Activated naive CD8-positive, alpha-beta T cell treated with anti-CD3 and anti-CD28 coated beads, Interleukin-2, amount 50 U/mL, for 24 hours (primary cell): ENCODE data around the gene RGS8.

Experiments used
- ATAC-seq: fragments of 150-1000 bp; cut with Tn5 transposase; one replicate; pipeline ENCODE4 v1.10.0; 2021
- DNase-seq: peaks from one replicate; pipeline ENCODE4 v3.0.0; 2021
- H3K27ac Mint-ChIP-seq: one replicate; pipeline ENCODE4 v1.8.0; 2021; ENCODE audit warnings: mild to moderate bottlenecking, mixed read lengths
- H3K27me3 Mint-ChIP-seq: one replicate; pipeline ENCODE4 v1.8.0; 2021; ENCODE audit warnings: mixed read lengths
- H3K36me3 Mint-ChIP-seq: one replicate; pipeline ENCODE4 v1.8.0; 2021; ENCODE audit warnings: low read depth, mixed read lengths
- H3K4me1 Mint-ChIP-seq: one replicate; pipeline ENCODE4 v1.8.0; 2021; ENCODE audit warnings: mixed read lengths
- H3K4me3 Mint-ChIP-seq: one replicate; pipeline ENCODE4 v1.8.0; 2021; ENCODE audit warnings: mild to moderate bottlenecking, moderate library complexity, mixed read lengths
- H3K9me3 Mint-ChIP-seq: one replicate; pipeline ENCODE4 v1.8.0; 2021; ENCODE audit warnings: mixed read lengths

RGS8 gene

GRCh38 chr1:182687361-182687760 lies 3.0 kb upstream of the RGS8 start:
- Mint-ChIP-seq H3K36me3 (no peaks in the 10 kb centered on the region), H3K4me1 (peaks cover 7% of the 10 kb centered on the region), H3K9me3 (peaks cover 9% of the 10 kb centered on the region), H3K4me3 (no peak overlapping the region), H3K27me3 (peaks cover 31% of the 10 kb centered on the region), H3K27ac (no peak overlapping the region)
- no peak for DNase-seq
- no peak for ATAC-seq

- peaks cover 9% of the 10 kb centered on the region for H3K9me3 Mint-ChIP-seq
- no peak overlapping the region for H3K27ac Mint-ChIP-seq
- H3K4me1 Mint-ChIP-seq, result peaks cover 7% of the 10 kb centered on the region
- no peak for DNase-seq
- no peak for ATAC-seq
- no peak overlapping the region for H3K4me3 Mint-ChIP-seq
- peaks cover 37% of the 10 kb centered on the region for H3K27me3 Mint-ChIP-seq
- H3K36me3 Mint-ChIP-seq, result no peaks in the 10 kb centered on the region
Observed at GRCh38 chr1:182686446-182686845, 2.1 kb upstream of the RGS8 start.

DNA sequence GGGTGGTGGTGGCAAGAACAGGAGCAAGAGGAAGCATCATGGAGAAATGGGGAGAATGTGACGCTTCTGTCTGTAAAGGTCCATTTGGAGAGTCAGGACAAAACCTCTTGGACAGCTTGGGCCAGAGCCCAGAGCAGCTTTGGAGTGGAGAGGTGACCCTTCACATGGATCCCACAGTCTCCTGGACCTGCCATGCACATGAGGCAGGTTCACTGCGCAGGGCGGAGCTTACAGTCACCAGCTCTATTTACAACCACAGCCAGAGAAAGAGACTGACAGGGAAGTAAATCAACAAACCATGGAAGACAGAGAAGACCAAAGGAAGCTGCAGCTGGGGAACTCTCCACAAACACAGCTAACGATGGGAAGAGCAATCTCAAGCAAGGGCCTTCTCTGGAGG lies 828 bp upstream of the RGS8 start:
- Mint-ChIP-seq H3K4me1 (peaks cover 10% of the 10 kb centered on the region), H3K4me3 (no peak overlapping the region), H3K9me3 (no peaks in the 10 kb centered on the region), H3K36me3 (no peaks in the 10 kb centered on the region), H3K27me3 (peaks cover 37% of the 10 kb centered on the region), H3K27ac (no peak overlapping the region)
- ATAC-seq, result no peak
- no peak for DNase-seq

DNA sequence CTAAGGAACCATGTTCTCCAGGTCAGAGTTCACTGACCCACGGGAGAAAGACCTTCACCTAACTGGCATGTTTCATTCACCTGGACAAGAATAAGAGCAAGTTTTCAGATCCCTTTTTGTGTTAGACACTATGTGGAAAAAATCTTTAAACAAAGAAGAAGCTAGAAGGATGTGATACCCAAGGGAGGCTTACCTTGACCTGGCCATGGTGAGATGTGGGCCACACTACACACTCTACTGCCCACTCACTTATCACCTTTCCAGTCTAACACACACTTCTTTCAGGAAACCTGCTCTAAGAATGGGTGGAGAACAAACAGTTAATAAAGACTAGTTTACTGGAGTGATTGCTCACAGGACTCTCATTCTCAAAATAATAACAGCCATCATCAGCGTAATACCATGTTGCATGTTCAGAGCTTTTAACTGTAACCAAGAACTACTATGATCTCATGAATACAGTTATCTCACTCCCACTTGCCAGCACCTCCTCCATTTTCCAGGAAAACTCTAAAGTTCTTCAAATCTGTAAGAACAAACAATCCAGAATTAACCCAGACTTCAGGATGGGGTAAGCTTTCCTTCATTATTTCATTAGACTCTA lies 1.4 kb downstream of the RGS8 start:
- H3K4me3 Mint-ChIP-seq, result no peak overlapping the region
- H3K27me3 Mint-ChIP-seq, result peaks cover 32% of the 10 kb centered on the region
- H3K36me3 Mint-ChIP-seq, result no peaks in the 10 kb centered on the region
- no peaks in the 10 kb centered on the region for H3K9me3 Mint-ChIP-seq
- H3K27ac Mint-ChIP-seq, result no peak overlapping the region
- H3K4me1 Mint-ChIP-seq, result peaks cover 5% of the 10 kb centered on the region
- ATAC-seq, result no peak
- DNase-seq, result no peak

- DNase-seq (no peak), ATAC-seq (no peak)
- Mint-ChIP-seq H3K4me1 (peaks cover 5% of the 10 kb centered on the region), H3K27me3 (peaks cover 32% of the 10 kb centered on the region), H3K9me3 (no peaks in the 10 kb centered on the region), H3K27ac (no peak overlapping the region), H3K4me3 (no peak overlapping the region), H3K36me3 (no peaks in the 10 kb centered on the region)
Observed at GRCh38 chr1:182682406-182682805, 2.0 kb downstream of the RGS8 start.

- ATAC-seq (no peak), DNase-seq (no peak)
- no peak overlapping the region for H3K4me3 Mint-ChIP-seq
- H3K9me3 Mint-ChIP-seq, result no peaks in the 10 kb centered on the region
- peaks cover 29% of the 10 kb centered on the region for H3K27me3 Mint-ChIP-seq
- peaks cover 5% of the 10 kb centered on the region for H3K4me1 Mint-ChIP-seq
- H3K27ac Mint-ChIP-seq, result no peak overlapping the region
- no peaks in the 10 kb centered on the region for H3K36me3 Mint-ChIP-seq
Observed at GRCh38 chr1:182681568-182681912, 2.8 kb downstream of the RGS8 start.

DNA sequence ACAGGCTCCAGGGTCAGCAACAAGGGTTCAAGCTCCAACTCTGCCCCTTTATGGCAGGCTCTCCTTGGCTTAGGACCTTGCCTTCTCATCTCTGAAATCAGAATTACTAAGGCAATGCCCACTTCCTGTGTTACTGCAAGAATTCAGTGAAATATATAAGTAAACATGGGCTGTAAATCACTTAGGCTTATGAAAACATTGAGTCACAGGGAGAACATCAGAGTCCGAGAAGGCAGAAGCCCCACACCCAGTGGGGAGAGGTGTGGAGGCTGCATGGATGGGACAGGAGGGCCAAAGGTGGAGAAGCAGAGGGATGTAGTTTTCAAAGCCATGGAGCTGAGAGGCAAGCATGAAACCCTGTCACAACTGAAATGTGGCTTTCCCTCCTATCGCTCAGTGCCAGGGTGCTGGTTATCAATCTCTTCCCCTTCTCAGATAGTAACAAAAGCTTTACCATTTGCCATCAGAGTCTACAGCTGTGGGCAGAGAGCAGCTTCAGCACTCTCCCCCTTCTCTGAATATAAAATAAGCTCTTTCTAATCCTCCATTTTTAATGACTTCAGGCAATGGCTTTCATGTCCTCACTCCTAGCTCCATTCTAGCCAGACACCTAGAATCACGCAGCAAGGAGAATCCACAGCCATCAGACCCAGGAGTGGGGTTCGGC lies 3.4 kb downstream of the RGS8 start:
- no peak overlapping the region for H3K27ac Mint-ChIP-seq
- no peak for DNase-seq
- no peaks in the 10 kb centered on the region for H3K36me3 Mint-ChIP-seq
- H3K27me3 Mint-ChIP-seq, result peaks cover 29% of the 10 kb centered on the region
- H3K4me1 Mint-ChIP-seq, result peaks cover 5% of the 10 kb centered on the region
- H3K4me3 Mint-ChIP-seq, result no peak overlapping the region
- ATAC-seq, result no peak
- no peaks in the 10 kb centered on the region for H3K9me3 Mint-ChIP-seq

GRCh38 chr1:182680408-182680807 lies 4.0 kb downstream of the RGS8 start:
- no peak overlapping the region for H3K27ac Mint-ChIP-seq
- DNase-seq (no peak), ATAC-seq (no peak)
- H3K4me3 Mint-ChIP-seq, result no peak overlapping the region
- H3K9me3 Mint-ChIP-seq, result no peaks in the 10 kb centered on the region
- H3K27me3 Mint-ChIP-seq, result peaks cover 31% of the 10 kb centered on the region
- H3K36me3 Mint-ChIP-seq, result no peaks in the 10 kb centered on the region
- H3K4me1 Mint-ChIP-seq, result peaks cover 5% of the 10 kb centered on the region

GRCh38 chr1:182679684-182680083 lies 4.7 kb downstream of the RGS8 start:
- H3K4me3 Mint-ChIP-seq, result no peak overlapping the region
- H3K27me3 Mint-ChIP-seq, result peaks cover 34% of the 10 kb centered on the region
- no peak overlapping the region for H3K27ac Mint-ChIP-seq
- H3K9me3 Mint-ChIP-seq, result no peaks in the 10 kb centered on the region
- ATAC-seq (no peak), DNase-seq (no peak)
- H3K36me3 Mint-ChIP-seq, result no peaks in the 10 kb centered on the region
- H3K4me1 Mint-ChIP-seq, result peaks cover 5% of the 10 kb centered on the region

DNA sequence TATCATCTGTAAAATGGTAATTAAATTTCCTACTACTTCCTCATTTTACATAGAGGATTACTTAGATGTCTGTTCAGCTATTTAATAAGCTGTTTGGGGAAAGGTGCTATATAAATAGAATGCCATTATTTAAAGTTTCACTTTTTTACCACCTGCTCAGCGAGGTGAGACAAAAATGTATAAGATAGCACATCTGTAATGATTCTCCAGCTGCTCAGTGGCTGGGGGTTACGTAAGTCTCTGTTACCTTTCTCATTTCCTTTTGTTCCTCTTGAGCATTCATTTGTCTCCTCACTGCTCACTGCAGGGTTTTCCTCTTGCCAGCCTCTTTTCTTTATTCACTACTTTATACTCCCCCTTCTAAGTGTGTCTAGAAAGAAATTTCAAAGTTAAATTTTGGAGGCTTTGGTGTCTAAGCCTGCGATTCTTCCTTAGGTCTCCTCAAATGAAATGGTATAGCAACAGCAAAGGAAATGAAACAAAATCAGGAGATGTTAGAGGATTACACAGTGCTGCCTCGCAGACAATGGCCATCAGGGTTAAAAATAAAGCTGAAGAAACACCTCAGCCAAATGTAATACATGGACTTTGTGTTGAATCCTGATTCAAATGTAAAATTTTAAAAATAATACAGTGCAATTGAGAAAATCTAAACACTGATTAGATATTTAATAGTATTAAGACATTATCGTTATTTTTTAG lies 6.8 kb downstream of the RGS8 start:
- ATAC-seq (no peak), DNase-seq (no peak)
- H3K27me3 Mint-ChIP-seq, result peaks cover 27% of the 10 kb centered on the region
- no peaks in the 10 kb centered on the region for H3K36me3 Mint-ChIP-seq
- H3K9me3 Mint-ChIP-seq, result no peaks in the 10 kb centered on the region
- H3K4me3 Mint-ChIP-seq, result no peak overlapping the region
- peaks cover 2% of the 10 kb centered on the region for H3K4me1 Mint-ChIP-seq
- H3K27ac Mint-ChIP-seq, result no peak overlapping the region

GRCh38 chr1:182676274-182676673 lies 8.1 kb downstream of the RGS8 start:
- Mint-ChIP-seq H3K9me3 (no peaks in the 10 kb centered on the region), H3K36me3 (no peaks in the 10 kb centered on the region), H3K4me1 (peaks cover 2% of the 10 kb centered on the region), H3K27ac (no peak overlapping the region), H3K27me3 (peaks cover 31% of the 10 kb centered on the region), H3K4me3 (no peak overlapping the region)
- ATAC-seq (no peak), DNase-seq (no peak)

DNA sequence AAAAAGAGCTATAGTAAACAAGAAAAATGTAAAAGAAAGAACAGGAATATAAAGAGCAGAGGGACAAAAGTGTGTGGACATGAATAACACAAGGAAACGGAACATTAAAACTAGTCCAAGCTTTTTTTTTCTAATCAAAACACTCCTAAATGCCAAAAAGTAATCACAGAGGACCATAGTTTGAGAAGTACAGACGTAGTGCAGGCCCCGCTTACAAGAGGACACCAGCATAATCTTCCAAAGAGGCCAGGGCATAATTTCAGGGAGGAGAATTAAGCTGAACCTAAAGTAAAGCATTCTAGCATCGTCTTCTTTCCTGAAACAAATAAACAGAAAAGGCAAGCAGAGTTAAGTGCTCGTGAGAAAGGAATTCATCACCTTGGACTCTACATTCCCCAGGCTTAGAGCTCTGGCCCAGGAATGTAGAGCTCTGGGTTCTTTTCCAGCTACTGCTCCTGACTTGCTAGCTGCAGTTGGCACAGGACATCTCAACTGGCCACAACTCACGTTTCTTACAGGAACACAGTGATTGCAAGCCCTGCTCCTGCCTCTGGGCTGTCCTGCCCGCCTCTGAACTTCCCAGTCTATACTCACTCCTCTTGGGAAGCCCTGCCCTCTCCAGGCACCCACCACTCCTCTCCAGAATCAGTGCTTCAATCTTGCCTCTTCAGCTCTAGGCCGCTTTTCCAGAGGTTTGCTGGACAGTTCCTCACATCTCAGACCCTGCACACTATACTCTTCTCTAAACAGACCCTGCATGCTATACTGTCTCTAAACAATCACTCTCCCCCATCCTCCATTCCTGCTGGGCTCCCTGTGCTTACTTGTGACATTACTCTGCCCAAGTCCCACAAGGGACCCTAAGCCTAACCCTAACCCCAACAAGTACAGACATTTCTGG lies 9.8 kb downstream of the RGS8 start:
- H3K4me1 Mint-ChIP-seq, result no peaks in the 10 kb centered on the region

GRCh38 chr1:182672487-182672836 lies 11.9 kb downstream of the RGS8 start:
- Mint-ChIP-seq H3K27me3 (peaks cover 29% of the 10 kb centered on the region), H3K4me1 (no peaks in the 10 kb centered on the region), H3K4me3 (no peak overlapping the region), H3K27ac (no peak overlapping the region), H3K9me3 (no peaks in the 10 kb centered on the region), H3K36me3 (no peaks in the 10 kb centered on the region)
- peak; percentile 15 for ATAC-seq
- no peak for DNase-seq

More for the DNA sequence above, 9.8 kb downstream of the RGS8 start:
- Mint-ChIP-seq H3K27me3 (peaks cover 33% of the 10 kb centered on the region), H3K4me3 (no peak overlapping the region), H3K27ac (no peak overlapping the region), H3K36me3 (no peaks in the 10 kb centered on the region), H3K9me3 (no peaks in the 10 kb centered on the region)
- no peak for ATAC-seq
- DNase-seq, result no peak

DNA sequence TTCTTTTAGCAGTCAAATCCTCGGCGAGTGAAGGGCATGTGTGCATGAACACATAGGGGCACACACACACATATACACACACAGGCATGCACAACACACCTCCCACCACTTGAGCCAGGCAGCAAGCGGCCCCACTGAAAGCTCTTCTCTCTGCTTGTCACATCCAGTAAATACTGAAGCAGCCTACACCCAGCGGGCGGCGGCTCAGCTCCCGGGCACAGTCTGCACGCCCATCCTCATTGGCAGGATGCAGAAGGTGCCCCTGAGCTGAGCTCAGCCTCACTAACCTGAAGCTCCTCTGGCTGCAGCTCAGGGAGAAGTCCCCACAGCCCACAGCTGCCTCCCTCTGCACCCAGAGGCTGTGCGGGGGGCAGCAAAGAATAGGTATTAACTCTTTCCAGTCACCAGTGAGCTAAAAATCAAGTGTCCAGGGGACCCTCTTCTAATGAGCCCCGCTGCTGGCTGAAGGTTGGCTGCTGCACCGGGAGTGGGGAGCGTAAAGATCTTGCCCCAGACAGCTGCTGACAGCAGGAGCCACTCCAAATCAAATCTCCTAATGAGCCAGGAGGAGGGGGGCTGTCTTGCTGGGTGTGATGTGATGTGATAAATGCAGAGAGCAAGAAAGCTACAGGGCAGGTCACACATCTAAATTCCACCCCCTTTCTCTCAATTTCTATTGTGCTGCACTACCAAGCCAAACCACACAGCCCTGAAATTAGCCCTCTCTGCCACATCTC lies 12.5 kb downstream of the RGS8 start:
- H3K9me3 Mint-ChIP-seq, result no peaks in the 10 kb centered on the region
- H3K27me3 Mint-ChIP-seq, result peaks cover 29% of the 10 kb centered on the region
- H3K4me1 Mint-ChIP-seq, result no peaks in the 10 kb centered on the region
- DNase-seq (no peak), ATAC-seq (no peak)
- no peak overlapping the region for H3K4me3 Mint-ChIP-seq
- no peaks in the 10 kb centered on the region for H3K36me3 Mint-ChIP-seq
- H3K27ac Mint-ChIP-seq, result no peak overlapping the region
